Measurements from ENCODE around the gene ZNF414.
"Not testable (repeated sequence)": the region's sequence is repeated elsewhere in the genome, so short reads cannot be mapped to it uniquely, and the experiment has no call there.

ZNF414 gene, protein sequence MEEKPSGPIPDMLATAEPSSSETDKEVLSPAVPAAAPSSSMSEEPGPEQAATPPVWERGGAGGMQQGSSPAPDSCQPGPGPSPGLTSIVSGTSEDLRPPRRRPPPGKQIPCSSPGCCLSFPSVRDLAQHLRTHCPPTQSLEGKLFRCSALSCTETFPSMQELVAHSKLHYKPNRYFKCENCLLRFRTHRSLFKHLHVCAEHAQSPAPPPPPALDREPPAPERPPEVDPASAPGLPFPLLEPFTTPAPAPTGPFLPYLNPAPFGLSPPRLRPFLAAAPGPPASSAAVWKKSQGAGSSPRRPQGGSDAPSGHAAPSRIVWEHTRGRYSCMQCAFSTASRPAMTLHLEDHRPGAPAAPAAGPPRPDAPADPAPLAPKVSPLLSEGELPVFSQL

DNA sequence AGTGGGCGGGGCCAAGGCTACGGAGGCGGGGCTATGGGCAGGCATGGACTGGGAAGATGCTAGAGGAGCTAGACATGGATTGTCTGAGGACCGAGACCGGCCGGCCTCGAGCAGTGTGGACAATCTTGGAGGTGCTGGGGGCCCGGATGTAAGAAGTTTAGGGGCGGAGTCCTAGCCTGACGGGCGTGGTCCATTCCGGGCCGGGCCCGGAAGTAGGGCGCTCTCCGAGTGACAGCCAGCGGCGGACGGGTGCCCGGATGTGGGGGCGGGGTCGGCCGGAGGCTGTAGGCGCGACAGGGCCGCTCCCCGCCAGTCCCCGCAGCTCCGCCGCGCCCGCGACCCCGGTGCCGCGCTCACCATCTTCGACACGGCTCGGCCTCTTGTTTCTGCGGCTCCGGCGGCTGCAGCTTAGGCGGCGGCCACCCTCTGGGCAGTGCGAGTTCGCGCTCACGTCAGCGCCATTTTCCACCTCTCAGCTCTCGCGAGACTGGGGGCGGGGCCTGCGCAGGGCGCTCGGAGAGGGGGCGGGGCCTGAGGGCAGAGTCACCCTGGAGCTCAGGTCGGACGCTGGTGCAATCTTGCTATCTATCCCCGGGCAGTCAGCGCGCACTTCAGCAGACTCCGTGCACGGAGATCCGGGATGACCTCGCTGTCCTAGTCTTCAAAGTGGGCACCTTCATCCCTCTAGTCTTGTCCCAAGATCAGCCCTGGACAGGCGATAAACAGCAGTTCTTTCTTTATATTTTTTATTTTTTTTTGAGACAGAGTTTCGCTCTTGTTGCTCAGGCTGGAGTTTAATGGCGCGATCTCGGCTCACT lies at the start of gene ZNF414:
Gene ZNF414 (minus strand): TSS at position 481 of the 818 bp plus-strand sequence. CDS start 121 bp downstream, at position 360.
- DNase-seq (ENCODE audit: insufficient read length, low spot score) (peak; percentile 100), FAIRE-seq (peak; percentile 96)

DNA sequence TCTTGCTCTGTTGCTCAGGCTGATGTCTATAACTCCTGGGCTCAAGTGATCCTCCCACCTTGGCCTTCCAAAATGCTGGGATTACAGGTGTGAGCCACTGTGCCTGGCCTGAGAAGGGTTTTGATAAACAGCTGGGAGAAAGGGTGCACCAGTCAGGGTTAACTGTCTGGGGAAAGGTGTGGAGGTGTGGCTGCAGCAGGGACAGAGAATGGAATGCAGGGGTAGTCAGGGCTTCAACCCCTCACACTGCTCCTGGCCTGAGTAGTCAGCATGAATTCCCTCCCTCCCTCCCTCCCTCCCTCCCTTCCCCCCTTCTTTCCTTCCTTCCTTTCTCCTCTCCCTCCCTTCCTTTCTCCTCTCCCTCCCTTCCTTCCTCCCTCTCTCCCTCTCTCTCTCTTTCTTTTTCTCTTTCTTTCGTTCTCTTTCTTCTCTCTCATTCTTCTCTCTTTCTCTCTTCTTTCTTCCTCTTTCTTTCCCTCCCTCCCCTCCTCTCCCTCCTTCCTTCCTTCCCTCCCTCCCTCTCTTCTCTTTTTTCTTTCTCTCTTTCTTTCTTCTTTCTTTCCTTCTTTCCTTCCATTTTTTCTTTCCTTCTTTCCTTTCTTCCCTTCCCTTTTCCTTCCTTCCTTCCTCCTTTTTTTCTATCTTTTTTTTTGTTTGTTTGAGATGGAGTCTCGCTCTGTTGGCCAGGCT lies 47.3 kb upstream of the ZNF414 start:
- FAIRE-seq (no peak), DNase-seq (ENCODE audit: insufficient read length, low spot score) (no peak)

DNA sequence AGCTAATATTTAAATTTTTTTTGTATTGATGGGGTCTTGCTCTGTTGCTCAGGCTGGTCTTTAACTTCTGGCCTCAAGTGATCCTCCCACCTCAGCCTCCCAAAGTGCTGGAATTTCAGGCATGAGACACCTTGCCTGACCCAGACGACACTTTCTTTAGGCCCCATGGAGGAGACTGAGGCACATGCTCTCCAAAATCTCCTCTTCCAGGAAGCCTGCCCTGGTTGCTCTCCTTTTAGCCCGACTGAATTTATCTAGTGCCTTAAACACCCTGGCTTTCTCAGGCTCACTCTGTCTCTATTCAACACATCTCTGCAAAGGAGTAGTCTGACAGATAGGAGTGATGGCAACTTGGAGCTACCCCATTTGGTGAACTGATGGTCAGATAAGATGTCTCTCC lies 44.4 kb upstream of the ZNF414 start:
- DNase-seq (ENCODE audit: insufficient read length, low spot score) (no peak), FAIRE-seq (no peak)

DNA sequence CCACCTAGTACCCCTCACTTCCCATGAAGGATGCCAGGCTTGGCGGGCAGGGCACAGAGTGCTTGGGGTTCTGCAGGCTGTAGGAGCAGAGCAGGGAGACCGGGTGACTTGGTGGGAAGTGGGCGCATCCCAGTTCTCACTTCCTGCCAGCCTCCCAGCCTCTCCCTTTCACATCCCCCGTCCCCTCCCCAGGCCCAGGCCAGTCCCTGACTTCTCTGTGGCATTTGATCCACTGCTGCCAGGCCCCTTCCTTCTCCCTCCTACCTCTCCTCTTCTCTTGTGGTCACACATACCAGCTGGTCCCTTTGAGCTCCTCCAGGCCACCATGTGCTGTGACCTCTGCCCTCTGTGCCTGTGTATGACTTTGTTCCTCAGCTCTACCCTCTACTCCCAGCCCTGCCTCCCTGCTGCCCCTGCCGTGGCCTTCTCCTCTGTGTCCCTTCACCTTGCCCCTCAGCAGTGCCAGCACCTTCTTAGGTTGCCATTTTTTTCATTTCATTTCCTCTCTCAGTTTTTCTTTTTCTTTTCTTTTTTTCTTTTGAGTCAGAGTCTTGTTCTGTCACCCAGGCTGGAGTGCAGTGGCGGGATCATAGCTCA lies 43.8 kb upstream of the ZNF414 start:
- FAIRE-seq (no peak), DNase-seq (ENCODE audit: insufficient read length, low spot score) (no peak)

DNA sequence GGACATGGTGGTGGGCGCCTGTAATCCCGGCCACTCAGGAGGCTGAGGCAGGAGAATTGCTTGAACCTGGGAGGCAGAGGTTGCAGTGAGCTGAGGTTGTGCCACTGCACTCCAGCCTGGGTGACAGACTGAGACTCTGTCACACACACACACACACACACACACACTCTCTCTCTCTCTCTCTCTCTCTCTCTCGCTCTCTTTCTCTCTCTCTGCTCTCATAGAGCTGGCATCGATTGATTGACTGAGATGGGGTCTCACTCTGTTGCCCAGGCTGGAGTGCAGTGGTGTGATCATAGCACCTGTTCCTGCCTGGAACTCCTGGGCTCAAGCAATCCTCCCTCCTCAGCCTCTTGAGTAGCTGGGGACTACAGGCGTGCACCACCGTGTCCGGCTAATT lies 39.8 kb upstream of the ZNF414 start:
- not testable (repeated sequence) for DNase-seq (ENCODE audit: insufficient read length, low spot score); FAIRE-seq

DNA sequence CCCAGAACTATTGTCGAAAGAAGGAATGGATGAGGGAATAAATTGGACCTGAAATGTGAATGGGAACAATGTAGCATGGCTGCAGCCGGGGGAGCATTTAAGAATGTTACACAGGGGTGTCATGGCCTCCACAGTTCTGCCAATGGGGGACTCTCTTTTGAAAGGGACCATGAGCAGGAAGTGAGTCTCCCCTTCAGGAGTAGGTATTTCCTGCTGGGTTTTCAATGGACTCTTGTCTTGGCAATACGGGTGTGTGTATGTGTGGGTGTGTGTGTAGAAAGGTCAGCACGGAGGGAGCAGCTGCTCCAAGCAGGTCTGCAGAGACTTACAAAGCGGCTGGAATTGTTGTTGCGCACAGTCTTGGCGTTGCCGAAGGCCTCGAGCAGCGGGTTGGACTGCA lies 38.8 kb upstream of the ZNF414 start:
- DNase-seq (ENCODE audit: insufficient read length, low spot score) (no peak), FAIRE-seq (no peak)

DNA sequence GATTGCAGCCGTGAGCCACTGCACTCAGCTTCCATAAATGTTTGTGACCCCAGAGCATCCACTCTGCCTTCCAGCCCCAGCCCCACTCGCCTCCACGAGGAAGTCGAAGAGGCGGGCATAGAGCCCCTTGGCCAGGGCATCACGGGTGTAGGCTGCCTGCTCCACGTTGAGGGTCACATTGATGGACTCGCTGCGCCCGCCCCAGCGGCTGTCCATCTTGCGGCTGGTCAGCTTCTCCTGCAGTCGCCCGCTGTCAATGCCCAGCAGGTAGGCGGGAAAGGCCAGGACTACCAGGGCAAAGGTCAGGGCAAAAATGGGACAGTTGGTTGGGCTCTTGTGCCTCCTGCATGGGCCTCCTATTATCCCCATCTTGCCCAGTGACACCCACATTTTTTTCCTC lies 36.1 kb upstream of the ZNF414 start:
- FAIRE-seq: no peak
- no peak for DNase-seq (ENCODE audit: insufficient read length, low spot score)

DNA sequence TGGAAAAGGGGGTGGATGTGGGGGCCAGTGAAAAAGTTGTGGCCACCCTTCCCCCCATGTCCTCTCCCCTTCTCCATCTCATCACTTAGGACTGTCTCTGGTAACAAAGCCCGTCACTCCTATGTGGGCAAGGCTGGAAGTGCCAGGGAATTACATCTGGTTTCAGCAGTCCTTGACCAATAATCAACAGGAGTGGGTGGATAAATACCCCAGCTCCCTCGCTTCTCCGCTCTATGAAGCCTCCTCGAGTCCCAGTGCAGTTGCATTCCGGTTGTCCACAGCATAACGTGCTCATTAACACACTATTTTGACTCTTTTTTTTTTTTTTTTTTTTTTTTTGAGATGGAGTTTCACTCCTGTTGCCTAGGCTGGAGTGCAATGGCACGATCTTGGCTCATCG lies 31.8 kb upstream of the ZNF414 start:
- FAIRE-seq: no peak

DNA sequence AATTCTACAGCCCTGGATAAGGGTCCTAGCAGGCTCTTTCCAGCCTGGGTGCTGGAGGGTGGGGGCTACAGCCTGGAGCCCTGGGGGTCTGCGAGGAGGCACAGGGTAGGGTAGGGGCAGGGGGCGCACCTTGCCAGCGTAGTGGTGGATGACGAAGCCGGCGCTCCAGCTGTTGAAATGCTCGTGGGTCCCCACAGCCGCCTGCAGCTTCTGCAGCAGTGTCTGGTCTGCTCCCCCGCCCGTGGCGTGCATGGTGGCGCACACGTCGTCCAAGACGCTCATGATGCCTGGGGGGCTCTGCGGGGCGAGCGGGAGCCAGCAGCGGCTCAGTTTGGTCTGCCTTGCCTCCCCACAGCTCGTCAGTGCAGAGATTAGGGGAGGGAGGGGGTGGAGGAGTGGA lies 30.2 kb upstream of the ZNF414 start:
- FAIRE-seq (no peak), DNase-seq (ENCODE audit: insufficient read length, low spot score) (no peak)

More for the DNA sequence above, 31.8 kb upstream of the ZNF414 start:
- DNase-seq (ENCODE audit: insufficient read length, low spot score): no peak

DNA sequence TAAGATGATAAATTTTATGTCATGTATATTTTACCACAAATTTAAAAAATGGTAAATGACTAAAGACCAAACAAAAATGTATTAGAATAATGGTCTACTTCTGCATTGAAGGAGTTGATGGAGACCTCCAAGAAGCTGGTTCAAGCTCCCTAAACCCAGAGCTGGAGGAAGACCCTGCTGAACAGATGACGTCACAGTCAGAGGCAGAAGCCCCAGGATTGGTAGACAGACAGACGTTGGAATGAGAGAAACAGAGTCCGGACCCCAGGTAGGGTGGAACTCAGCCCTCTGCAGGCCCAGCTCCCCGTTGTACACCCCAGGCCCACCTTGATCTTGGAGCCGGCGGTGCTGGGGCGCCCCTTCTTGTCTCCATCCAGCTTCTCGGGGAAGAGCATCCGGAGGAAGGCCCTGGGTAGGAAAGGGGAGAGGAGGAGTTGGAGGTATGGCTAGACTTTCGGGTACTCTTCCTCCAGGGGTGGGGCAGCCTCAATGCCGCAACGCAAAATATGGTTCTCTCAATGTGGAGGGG lies 25.7 kb upstream of the ZNF414 start:
- DNase-seq (ENCODE audit: insufficient read length, low spot score) (no peak), FAIRE-seq (no peak)

DNA sequence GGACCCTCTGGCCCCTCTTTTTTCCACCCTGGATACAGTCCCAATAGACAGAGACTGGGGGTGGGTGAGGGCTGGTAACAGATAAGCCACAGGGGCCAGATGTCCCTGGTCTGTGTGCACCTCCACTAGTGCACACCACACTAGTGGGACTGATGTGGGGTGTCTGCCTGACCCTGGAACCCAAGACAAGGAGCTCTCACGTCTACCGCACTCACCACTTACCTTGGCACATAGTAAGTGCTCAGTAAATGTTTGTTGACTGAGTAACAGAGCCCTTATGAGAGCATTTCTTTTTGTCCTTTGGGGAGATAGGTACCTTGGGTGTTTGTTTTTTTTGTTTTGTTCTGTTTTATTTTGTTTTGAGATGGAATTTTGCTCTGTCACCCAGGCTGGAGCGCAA lies 23.1 kb upstream of the ZNF414 start:
- DNase-seq (ENCODE audit: insufficient read length, low spot score) (no peak), FAIRE-seq (no peak)

DNA sequence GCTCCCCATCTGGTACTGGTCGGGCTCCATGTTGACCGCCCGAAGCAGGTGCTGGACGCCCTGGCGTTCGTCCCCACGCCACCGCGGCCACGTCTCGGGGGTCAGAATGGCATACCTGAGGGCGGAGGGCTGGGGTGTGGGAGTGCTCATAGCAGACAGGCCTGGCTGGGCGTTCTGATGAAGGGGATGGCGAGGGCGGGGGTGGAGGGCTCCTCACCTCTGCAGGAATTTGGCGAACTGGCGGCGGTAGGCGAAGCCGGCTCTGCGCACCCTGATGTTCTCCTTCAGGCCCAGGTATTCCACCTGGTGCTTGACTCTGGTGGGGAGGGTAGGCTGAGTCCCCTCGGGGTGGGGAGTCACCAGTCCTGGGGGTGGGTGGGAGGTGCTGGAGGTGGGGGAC lies 22.3 kb upstream of the ZNF414 start:
- no peak for DNase-seq (ENCODE audit: insufficient read length, low spot score)
- no peak for FAIRE-seq

DNA sequence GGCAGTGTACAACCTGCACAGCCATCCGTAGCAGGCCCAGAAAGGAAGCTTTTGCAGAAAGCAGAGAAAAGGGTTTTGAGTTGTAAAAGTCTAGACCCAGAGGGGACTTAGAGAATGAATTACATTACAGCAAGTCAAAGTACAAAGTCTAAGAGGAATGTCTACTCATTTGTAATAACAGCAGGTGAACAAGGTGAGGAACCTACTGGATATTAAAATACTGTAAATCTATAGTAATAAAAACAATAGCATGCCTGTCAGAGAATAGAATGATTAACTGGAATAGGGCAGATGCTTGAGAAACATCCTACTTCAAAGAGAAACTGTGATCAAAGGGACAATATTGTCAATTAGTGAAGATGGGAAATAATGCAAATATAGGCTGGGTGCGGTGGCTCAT lies 18.3 kb upstream of the ZNF414 start:
- DNase-seq (ENCODE audit: insufficient read length, low spot score): no peak
- no peak for FAIRE-seq

DNA sequence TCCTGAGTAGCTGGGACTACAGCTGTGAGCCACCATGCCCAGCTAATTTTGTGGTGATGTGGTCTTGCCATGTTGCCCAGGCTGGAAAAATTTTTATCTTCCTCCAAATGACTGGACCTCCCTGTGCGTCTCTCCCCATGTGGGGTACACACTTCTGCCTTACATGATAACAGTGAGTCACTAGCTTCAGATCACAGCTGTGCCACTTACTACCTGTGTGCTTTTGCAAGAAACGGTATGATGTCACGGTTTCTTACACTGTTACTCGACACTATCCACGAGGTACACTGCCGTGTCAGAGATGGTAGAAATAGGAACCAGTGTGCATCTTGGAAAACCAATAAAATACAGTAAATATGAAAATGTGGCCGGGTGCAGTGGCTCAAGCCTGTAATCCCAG lies 17.5 kb upstream of the ZNF414 start:
- DNase-seq (ENCODE audit: insufficient read length, low spot score) (no peak), FAIRE-seq (no peak)

DNA sequence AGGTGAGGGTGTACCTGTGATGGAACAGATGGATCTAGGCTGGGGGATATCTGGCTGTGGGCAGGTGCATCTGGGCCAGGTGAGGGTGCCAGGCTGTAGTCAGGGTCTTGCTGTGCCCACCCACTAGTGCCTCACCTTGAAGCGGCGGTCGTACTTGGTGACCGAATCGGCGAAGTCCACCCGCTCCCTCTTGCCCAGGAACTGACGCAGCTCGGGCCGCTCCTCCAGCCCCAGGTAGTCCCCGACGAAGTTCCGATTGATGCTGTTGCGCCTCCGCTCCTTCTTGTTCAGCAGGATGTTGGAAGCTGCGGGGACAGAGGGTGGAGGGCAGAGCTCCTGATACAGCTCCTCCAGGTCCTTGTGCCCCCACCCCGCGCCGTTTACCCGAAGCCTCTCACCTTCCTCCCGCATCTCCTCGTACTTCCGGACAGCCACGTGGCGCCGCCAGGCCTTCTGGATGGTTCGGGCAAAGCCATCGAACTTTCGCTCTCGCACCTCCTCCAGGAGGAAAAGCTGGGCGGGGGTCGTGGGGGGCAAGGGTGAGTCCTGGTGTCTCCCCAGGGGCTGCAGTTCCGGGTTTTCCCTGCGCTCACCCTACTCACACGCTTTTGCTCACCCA lies 16.2 kb upstream of the ZNF414 start:
- FAIRE-seq (no peak), DNase-seq (ENCODE audit: insufficient read length, low spot score) (no peak)

DNA sequence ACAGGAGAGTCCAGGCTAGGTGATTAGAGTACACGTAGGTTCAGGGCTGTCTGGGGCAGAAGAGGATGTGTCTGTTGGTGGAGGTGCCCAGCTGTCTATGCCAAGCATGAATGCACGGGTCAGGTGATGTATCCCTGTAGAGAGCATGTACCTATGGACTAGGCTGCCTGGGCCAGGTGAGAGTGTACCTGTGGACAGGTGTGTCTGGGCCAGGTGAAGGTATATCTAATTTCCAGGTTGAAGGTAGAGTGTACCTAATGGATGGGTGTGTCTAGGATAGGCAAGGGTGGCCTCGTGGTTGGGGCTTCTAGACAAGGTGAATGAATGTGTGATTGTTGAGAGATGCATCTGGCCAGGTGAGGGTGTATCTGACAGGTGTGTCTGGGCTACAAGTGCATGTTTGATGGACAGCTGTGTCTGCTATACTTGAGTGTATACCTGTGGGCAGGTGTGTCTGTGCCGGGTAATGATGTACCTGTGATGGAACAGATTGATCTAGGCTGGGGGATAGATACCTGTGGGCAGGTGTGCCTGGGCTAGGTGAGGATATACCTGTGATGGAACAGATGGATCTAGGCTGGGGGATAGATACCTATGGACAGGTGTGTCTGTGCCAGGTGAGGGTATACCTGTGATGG lies 15.5 kb upstream of the ZNF414 start:
- FAIRE-seq (no peak), DNase-seq (ENCODE audit: insufficient read length, low spot score) (no peak)

DNA sequence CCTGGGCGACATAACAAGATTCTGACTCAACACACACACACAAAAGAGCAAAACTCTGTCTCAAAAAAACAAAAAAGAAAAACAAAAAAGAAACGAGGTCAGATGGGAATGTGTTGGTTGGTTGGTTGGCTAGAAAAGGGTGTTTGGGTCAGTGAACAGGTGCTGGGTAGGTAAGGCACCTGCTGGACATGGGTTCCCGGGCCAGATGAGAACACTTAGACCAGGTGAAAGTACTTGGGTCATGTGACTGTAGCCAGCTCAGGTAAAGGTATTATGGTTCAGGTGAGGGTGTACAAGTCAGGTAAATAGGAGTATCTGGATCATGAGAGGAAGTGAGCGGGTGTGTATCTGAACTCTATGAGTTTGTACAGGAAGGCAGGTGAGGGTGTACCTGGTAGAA lies 14.5 kb upstream of the ZNF414 start:
- FAIRE-seq (no peak), DNase-seq (ENCODE audit: insufficient read length, low spot score) (no peak)

DNA sequence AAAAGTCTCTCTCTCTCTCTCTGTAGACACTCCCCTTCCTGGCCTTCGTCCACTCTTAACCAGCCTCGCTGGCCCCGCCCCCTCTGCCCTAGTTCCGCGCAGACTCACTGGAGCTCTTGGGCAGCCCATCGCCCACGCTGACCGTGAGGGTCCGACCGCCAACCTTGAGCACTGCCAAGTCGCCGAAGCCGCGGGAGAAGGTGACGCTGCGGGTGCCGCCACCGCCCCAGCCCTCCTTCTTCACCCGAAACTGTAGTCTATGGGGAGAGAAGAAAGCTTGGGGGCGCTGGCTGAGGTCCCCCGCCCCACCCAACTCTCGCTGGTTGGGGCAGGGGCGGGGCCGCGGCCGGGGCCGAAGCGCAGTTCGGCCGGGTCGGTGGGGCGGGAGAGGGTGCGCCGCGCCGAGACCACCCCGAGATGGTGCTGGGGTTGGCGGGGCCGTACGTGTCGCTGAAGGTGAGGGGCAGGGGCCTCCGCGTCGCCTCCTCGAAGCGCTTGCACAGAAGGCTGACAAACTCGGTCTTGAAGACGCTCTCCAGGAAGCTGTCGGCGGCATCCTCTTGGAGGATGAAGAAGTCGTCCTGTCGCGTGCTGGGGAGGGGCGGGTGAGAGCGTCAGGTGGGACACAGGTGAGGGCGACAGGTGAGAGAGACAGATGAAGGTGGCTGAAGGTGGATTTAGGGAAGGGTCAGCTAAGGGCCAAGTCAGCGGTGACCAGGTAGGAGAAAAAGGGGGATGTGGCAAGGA lies 12.6 kb upstream of the ZNF414 start:
- no peak for FAIRE-seq
- DNase-seq (ENCODE audit: insufficient read length, low spot score): no peak

DNA sequence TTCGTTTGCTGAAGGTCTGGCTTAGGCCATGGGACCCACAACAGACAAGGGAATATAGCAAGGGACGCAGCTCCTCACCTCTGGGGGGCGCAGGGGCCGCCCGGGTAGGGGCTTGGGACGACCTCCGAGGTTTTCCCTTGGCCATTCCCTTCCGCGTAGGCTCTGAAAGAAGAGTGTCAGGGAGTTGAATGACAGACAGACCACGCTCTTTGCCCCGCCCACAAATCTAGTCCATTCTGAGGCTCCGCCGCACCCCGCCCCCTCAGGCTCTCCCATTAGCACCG lies 11.4 kb upstream of the ZNF414 start:
- DNase-seq (ENCODE audit: insufficient read length, low spot score): no peak
- FAIRE-seq: no peak
